GM06990 (cell line): Measurements from ENCODE around the gene ALDH1L2.

Experiments used
- DNase-seq: peaks from one replicate; pipeline ENCODE4 v3.0.0-alpha.2; 2011; ENCODE audit not compliant: insufficient read length; ENCODE audit errors: extremely low read depth
- H3K27me3 ChIP-seq: replicated peaks from 2 replicates; pipeline ENCODE4 v1.6.0; 2011; ENCODE audit warnings: low read length; ENCODE audit not compliant: control insufficient read depth, insufficient read depth
- H3K36me3 ChIP-seq: 2 replicates; pipeline ENCODE4 v1.5.1; 2011; ENCODE audit warnings: low read length; ENCODE audit not compliant: control insufficient read depth, insufficient read depth
- H3K4me3 ChIP-seq: replicated peaks from 2 replicates; pipeline ENCODE4 v1.5.1; 2011; ENCODE audit warnings: low read depth, mild to moderate bottlenecking, control low read depth, low read length
- CTCF ChIP-seq: IDR thresholded peaks from 2 replicates; pipeline ENCODE4 v1.5.1; 2011; ENCODE audit warnings: low read length, control low read depth, mild to moderate bottlenecking, inconsistent platforms; ENCODE audit not compliant: insufficient read depth, poor library complexity, severe bottlenecking

Gene ALDH1L2

GRCh38 chr12:105026411-105026810 is 57.8 kb downstream of the ALDH1L2 start:
- DNase-seq: no peak
- H3K36me3 ChIP-seq: no peaks in the 10 kb centered on the region
- no peak for TF ChIP-seq CTCF
- H3K4me3 ChIP-seq: no peak overlapping the region
- no peaks in the 10 kb centered on the region for H3K27me3 ChIP-seq

DNA sequence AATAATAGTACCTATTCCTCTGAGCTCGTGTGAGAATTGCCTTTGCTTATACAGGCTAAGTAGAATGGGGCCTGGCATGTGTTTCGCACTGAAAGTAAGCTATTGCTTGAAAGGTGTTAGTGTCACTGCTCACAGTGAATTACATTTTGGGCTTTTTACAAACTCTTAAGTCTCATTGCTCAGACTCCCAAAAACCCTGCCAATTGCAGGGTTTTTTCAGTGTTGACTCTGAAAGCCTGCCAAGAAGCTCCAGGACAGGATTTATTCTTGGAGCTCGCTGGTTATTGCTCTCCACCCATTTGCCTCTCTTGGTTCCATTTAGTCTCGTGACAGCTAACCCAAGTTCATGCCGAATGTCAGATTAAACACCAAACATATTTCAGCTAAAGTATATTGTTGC is 58.4 kb downstream of the ALDH1L2 start:
- no peak for TF ChIP-seq CTCF
- H3K4me3 ChIP-seq: no peak overlapping the region
- no peak for DNase-seq
- no peaks in the 10 kb centered on the region for H3K36me3 ChIP-seq
- no peaks in the 10 kb centered on the region for H3K27me3 ChIP-seq

GRCh38 chr12:105024928-105025327 is 59.3 kb downstream of the ALDH1L2 start:
- Histone ChIP-seq H3K36me3 (no peaks in the 10 kb centered on the region), H3K27me3 (no peaks in the 10 kb centered on the region), H3K4me3 (no peak overlapping the region)
- DNase-seq: no peak
- TF ChIP-seq CTCF: no peak

- H3K4me3 ChIP-seq: no peak overlapping the region
- H3K27me3 ChIP-seq: no peaks in the 10 kb centered on the region
- no peak for TF ChIP-seq CTCF
- no peak for DNase-seq
- no peaks in the 10 kb centered on the region; the same call in none of the 2 replicates for H3K36me3 ChIP-seq
Observed at GRCh38 chr12:105020241-105020962, 63.9 kb downstream of the ALDH1L2 start.

DNA sequence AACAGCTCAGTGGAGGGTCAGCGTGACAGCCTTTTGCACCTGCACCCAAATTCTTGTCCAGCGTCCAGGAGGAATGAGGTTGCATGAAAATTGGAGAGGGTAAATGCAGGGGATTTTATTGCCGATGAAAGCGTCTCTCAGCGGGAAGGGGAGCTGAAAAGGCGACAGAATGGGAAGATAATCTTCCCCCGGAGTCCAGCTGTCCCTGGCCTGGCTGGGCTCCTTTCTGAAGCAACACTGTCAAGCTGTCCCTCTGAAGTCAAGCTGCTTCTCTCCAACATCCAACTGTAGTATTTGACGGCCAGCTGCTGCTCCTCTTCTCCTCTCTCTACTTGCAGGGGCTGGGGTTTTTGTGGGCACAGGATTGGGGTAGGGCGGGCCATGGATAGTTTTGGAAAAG is 65.5 kb downstream of the ALDH1L2 start:
- H3K27me3 ChIP-seq: no peaks in the 10 kb centered on the region
- H3K4me3 ChIP-seq: no peak overlapping the region
- no peak for TF ChIP-seq CTCF
- no peak for DNase-seq
- no peaks in the 10 kb centered on the region; the same call in none of the 2 replicates for H3K36me3 ChIP-seq

- Histone ChIP-seq H3K36me3 (no peaks in the 10 kb centered on the region; the same call in none of the 2 replicates), H3K4me3 (no peak overlapping the region), H3K27me3 (no peaks in the 10 kb centered on the region)
- no peak for TF ChIP-seq CTCF
- DNase-seq: no peak
Observed at GRCh38 chr12:105018012-105018411, 66.2 kb downstream of the ALDH1L2 start.
